Nephron progenitor cell (in vitro differentiated cells): ENCODE results near the gene CNOT8.
A peak's percentile ranks its signal among the peaks of the same experiment; 100 is the strongest.
"Not testable (repeated sequence)": the region's sequence is repeated elsewhere in the genome, so short reads cannot be mapped to it uniquely, and the experiment has no call there.

ENCODE experiments used
- DNase-seq: peaks from one replicate; pipeline ENCODE4 v3.0.0; 2021
- H3K27ac Mint-ChIP-seq: 2 replicates; pipeline ENCODE4 v1.8.0; 2021; ENCODE audit warnings: mild to moderate bottlenecking, moderate library complexity, mixed read lengths
- H3K27me3 Mint-ChIP-seq: 2 replicates; pipeline ENCODE4 v1.8.0; 2021; ENCODE audit warnings: mild to moderate bottlenecking, low read depth, mixed read lengths; ENCODE audit not compliant: poor library complexity
- H3K36me3 Mint-ChIP-seq: 2 replicates; pipeline ENCODE4 v1.8.0; 2021; ENCODE audit warnings: low read depth, mixed read lengths
- H3K4me1 Mint-ChIP-seq: 2 replicates; pipeline ENCODE4 v1.8.0; 2021; ENCODE audit warnings: mixed read lengths
- H3K4me3 Mint-ChIP-seq: 2 replicates; pipeline ENCODE4 v1.8.0; 2021; ENCODE audit warnings: mild to moderate bottlenecking, moderate library complexity, mixed read lengths
- H3K9me3 Mint-ChIP-seq: 2 replicates; pipeline ENCODE4 v1.8.0; 2021; ENCODE audit warnings: mild to moderate bottlenecking, moderate library complexity, mixed read lengths
- TF ChIP-seq, protein P1 (sequence below): fragments of 200-600 bp; sonication (generic); IDR thresholded peaks from 2 replicates; pipeline ENCODE4 v1.5.0; 2021; ENCODE audit warnings: antibody characterized with exemption

CNOT8 gene

GRCh38 chr5:154829589-154830218 lies 28.7 kb upstream of the CNOT8 start:
- peaks cover 49% of the 10 kb centered on the region for H3K36me3 Mint-ChIP-seq
- DNase-seq, result no peak
- no peak overlapping the region for H3K4me3 Mint-ChIP-seq
- TF ChIP-seq, protein P1, sequence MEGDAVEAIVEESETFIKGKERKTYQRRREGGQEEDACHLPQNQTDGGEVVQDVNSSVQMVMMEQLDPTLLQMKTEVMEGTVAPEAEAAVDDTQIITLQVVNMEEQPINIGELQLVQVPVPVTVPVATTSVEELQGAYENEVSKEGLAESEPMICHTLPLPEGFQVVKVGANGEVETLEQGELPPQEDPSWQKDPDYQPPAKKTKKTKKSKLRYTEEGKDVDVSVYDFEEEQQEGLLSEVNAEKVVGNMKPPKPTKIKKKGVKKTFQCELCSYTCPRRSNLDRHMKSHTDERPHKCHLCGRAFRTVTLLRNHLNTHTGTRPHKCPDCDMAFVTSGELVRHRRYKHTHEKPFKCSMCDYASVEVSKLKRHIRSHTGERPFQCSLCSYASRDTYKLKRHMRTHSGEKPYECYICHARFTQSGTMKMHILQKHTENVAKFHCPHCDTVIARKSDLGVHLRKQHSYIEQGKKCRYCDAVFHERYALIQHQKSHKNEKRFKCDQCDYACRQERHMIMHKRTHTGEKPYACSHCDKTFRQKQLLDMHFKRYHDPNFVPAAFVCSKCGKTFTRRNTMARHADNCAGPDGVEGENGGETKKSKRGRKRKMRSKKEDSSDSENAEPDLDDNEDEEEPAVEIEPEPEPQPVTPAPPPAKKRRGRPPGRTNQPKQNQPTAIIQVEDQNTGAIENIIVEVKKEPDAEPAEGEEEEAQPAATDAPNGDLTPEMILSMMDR, result no peak
- H3K9me3 Mint-ChIP-seq, result no peaks in the 10 kb centered on the region
- H3K4me1 Mint-ChIP-seq, result peaks cover 3% of the 10 kb centered on the region
- no peak overlapping the region for H3K27ac Mint-ChIP-seq
- peaks cover 3% of the 10 kb centered on the region for H3K27me3 Mint-ChIP-seq

GRCh38 chr5:154830219-154830595 lies 28.2 kb upstream of the CNOT8 start:
- H3K27me3 Mint-ChIP-seq, result peaks cover 3% of the 10 kb centered on the region
- no peak overlapping the region for H3K4me3 Mint-ChIP-seq
- H3K9me3 Mint-ChIP-seq, result no peaks in the 10 kb centered on the region
- H3K27ac Mint-ChIP-seq, result no peak overlapping the region
- H3K36me3 Mint-ChIP-seq, result peaks cover 49% of the 10 kb centered on the region
- TF ChIP-seq, protein P1, result no peak
- peaks cover 5% of the 10 kb centered on the region for H3K4me1 Mint-ChIP-seq
- no peak for DNase-seq

GRCh38 chr5:154830596-154830995 lies 27.8 kb upstream of the CNOT8 start:
- Mint-ChIP-seq H3K9me3 (no peaks in the 10 kb centered on the region), H3K4me1 (peaks cover 5% of the 10 kb centered on the region), H3K36me3 (peaks cover 46% of the 10 kb centered on the region), H3K27ac (no peak overlapping the region), H3K4me3 (no peak overlapping the region), H3K27me3 (peaks cover 3% of the 10 kb centered on the region)
- TF ChIP-seq, protein P1, result no peak
- no peak for DNase-seq

DNA sequence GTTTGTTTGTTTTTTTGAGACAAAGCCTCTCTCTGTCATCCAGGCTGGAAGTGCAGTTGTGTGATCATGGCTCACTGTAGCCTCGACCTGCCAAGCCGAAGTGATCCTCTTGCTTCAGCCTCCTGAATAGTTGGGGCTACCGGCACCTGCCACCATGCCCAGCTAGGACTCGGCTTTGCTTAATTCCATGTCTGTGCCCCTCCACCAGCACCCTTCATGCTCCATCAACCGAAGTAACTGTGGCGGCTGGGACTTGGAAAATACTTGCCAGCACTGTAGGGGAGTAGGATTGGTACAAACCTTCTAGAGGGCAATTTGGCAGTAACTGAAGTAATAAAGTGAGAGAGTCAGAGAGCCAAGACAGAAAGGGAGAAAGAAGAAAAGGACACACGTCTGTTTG lies 27.0 kb upstream of the CNOT8 start:
- H3K27ac Mint-ChIP-seq, result peak overlapping the region; percentile 71
- TF ChIP-seq, protein P1, result no peak

DNA sequence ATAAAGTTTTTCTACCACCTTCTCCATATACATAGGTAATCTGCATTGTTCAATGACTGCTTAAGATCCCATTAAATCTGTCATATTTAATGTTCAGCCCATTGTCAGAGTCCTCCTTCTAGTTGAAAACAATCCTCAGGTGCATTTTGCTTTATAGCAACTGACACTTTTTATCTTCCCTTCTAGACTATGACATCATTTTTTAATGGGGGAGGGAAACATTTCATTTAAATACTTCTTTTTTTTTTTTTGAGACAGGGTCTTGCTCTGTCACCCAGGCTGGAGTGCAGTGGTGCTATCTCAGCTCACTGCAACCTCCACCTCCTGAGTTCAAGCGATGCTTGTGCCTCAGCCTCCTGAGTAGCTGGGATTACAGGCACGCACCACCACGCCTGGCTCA lies 25.6 kb upstream of the CNOT8 start:
- H3K9me3 Mint-ChIP-seq, H3K4me3 Mint-ChIP-seq, DNase-seq, H3K27ac Mint-ChIP-seq, H3K27me3 Mint-ChIP-seq: not testable (repeated sequence)
- H3K4me1 Mint-ChIP-seq, result peaks cover 14% of the 10 kb centered on the region
- H3K36me3 Mint-ChIP-seq, result peaks cover 42% of the 10 kb centered on the region

More for the DNA sequence above, 27.0 kb upstream of the CNOT8 start:
- DNase-seq, result no peak
- peaks cover 3% of the 10 kb centered on the region for H3K27me3 Mint-ChIP-seq
- H3K36me3 Mint-ChIP-seq, result peaks cover 40% of the 10 kb centered on the region
- no peaks in the 10 kb centered on the region for H3K9me3 Mint-ChIP-seq
- no peak overlapping the region for H3K4me3 Mint-ChIP-seq
- peaks cover 5% of the 10 kb centered on the region for H3K4me1 Mint-ChIP-seq

DNA sequence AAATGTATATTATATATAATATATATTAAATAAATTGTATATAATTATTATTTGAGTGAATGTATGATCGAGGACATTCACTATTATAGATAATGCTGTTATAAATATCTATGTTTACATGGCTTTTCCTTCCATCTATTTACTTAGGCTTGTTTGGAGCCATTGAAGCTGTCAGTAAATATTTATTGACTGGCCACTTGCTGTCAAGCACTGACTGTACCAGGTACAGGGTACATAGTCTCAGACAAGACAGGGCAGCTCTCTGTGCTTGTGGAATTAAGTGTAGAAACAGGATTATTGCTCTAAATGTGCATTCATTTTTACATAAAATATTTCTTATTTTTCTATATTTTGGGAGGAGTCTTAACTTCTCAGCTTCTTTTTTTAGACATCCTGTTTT lies 24.4 kb upstream of the CNOT8 start:
- H3K27ac Mint-ChIP-seq, result no peak overlapping the region
- TF ChIP-seq, protein P1, result no peak
- peaks cover 45% of the 10 kb centered on the region for H3K36me3 Mint-ChIP-seq
- peaks cover 14% of the 10 kb centered on the region for H3K4me1 Mint-ChIP-seq
- DNase-seq, result no peak
- no peak overlapping the region for H3K4me3 Mint-ChIP-seq
- H3K27me3 Mint-ChIP-seq, result no peaks in the 10 kb centered on the region
- no peaks in the 10 kb centered on the region for H3K9me3 Mint-ChIP-seq

DNA sequence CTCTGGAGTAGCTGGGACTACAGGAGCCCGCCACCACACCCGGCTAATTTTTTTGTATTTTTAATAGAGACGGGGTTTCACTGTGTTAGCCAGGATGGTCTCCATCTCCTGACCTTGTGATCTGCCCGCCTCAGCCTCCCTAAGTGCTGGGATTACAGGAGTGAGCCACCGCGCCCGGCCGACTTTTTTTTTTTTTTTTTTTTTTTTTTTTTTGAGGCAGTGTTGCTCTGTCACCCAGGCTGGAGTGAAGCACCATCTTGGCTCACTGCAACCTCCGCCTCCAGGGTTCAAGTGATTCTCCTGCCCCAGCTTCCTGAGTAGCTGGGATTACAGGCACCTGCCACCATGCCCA lies 22.8 kb upstream of the CNOT8 start:
- Mint-ChIP-seq H3K4me1 (peaks cover 14% of the 10 kb centered on the region), H3K36me3 (peaks cover 42% of the 10 kb centered on the region)
- not testable (repeated sequence) for H3K9me3 Mint-ChIP-seq, DNase-seq, H3K27ac Mint-ChIP-seq, H3K4me3 Mint-ChIP-seq, H3K27me3 Mint-ChIP-seq
